HG02981 (cell line): Measurements from ENCODE around the gene L3MBTL4.
"Not testable (repeated sequence)": the region's sequence is repeated elsewhere in the genome, so short reads cannot be mapped to it uniquely, and the experiment has no call there.

Source experiments
- ATAC-seq: cut with Tn5 transposase; IDR thresholded peaks from one replicate; pipeline ENCODE4 v1.9.1; 2021; ENCODE audit warnings: mild to moderate bottlenecking, moderate library complexity; ENCODE audit not compliant: unreplicated experiment

L3MBTL4 gene

DNA sequence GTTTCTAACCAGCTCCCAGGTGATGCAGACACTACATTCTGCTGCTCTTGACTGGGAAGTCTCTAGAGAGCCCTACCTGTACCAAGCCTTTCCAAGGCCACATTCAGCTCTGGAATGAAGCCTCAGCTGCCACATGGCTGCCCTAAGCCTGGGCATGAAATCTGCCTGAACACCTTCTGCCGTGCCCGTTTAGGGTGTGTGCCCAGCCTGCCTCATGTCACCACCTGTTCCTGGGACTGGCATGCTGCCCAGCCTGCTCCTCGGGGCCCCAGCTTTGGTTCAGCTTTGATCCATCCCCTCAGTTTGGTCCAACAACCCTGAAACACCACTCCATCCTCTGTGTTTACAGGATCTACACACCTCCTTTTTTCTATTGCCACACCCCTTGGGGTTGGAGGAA is 210.9 kb downstream of the L3MBTL4 start:
- no peak for ATAC-seq

DNA sequence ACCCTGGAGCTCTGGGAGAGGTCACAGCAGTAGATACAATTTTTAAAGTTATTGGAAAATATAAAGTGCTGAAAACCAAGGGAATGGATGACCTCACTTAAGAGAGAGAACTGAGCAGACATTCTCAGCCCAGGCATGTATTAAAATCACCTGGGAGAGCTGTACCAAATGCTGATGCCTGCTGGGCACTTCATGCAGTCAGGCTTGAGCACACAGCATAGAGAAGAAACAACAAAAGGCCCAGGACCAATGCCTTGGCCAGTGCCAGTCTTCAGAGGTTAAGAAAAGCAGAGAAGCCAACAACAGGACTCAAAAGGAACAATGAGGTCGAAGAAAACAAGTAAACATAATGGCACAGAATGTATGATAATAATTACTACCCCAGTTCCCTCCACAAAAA is 211.8 kb downstream of the L3MBTL4 start:
- ATAC-seq: no peak

DNA sequence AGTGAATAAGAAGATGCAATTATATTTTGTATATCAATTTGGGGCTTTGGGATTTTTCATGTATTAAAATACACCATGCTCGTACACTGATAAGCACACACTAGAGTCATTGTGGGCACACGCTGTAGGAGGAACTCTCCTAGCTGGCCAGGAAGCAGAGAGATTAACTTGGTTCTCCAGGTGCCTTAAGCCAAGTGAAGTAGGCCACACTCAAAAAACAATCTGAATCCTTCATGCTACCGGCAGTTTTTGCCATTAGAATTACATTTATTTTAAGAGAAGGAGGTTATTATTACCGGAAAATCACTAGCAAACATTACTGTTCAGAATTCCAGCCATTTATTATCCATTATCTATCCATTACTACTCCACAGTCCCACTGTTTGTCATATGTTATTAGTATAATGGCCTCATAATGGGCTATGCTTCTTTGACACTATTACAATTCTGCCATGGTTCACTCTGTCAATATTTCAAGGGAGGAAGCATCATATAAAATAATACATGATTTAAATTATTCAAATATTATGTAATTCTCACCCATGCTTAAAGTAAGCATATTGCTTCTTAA is 214.4 kb downstream of the L3MBTL4 start:
- no peak for ATAC-seq

DNA sequence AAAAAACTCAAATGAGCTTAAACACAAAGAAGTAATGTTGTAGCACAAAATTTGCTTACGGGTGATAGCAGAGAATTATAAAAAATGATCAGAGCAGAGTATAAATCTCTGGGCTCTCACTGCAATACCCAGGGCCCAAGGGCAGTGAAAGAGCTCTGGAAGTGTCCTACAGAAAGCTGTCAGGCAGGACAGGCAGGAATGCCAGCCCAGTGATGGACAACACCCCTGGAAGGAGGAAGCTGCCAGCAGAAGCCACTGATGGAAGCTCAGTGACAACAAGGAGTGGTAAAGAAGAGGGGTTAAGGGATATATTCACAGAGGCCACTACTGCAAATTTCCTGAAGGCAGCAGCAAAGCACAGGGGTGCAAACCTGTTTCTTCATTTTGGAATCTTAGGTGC is 214.9 kb downstream of the L3MBTL4 start:
- ATAC-seq: no peak

DNA sequence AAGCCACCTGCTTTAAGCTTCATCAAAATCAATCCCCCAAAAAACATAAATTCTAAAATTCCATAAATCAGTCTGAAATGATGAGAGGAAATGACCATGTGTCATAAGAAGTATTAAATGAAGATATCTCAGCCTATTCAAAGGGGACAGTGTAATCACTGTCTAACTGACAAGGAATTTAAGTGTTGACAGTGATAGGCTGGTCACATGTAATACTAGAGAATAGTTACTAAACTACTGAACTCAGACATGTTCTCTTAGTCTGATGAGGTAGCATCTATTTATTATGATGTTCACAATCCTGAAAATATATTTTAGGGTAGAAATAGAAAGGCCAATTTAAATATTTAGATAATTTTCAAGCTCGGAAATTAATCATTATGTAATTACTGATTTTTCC is 216.1 kb downstream of the L3MBTL4 start:
- no peak for ATAC-seq

DNA sequence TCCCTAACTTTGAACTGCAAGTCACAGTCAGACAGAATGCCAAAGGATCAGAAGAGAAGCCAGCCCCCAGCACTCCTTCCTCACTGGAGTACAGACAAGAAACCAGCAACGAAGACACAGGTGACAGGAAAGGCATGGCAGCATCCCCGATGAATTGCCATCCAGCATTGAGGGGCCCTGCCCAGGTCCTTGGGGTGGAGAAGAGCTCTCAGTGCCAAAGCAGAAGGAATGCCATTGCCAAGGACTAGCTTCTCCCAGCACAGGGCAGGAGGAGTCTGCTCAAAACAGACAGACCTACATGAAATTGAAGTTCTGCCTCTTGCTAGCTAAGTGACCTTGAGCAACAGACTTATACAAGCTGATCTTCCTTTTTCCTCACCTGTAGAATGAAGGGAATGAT is 220.1 kb downstream of the L3MBTL4 start:
- no peak for ATAC-seq

DNA sequence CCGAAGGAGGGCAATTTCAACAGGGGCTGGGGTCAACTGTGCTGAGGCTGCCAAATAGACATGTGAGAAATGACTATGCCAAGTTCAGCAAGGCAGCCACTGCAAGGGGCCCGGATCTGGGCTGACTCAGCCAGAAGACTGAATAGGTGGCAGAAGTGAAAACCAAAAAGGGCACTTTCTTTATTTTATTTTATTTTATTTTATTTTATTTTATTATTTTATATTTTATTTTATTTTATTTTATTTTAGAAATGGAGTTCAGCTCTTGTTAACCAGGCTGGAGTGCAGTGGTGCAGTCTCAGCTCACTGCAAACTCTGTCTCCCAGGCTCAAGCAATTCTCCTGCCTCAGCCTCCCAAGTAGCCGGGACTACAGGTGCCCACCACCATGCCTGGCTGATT is 228.9 kb downstream of the L3MBTL4 start:
- ATAC-seq: not testable (repeated sequence)

DNA sequence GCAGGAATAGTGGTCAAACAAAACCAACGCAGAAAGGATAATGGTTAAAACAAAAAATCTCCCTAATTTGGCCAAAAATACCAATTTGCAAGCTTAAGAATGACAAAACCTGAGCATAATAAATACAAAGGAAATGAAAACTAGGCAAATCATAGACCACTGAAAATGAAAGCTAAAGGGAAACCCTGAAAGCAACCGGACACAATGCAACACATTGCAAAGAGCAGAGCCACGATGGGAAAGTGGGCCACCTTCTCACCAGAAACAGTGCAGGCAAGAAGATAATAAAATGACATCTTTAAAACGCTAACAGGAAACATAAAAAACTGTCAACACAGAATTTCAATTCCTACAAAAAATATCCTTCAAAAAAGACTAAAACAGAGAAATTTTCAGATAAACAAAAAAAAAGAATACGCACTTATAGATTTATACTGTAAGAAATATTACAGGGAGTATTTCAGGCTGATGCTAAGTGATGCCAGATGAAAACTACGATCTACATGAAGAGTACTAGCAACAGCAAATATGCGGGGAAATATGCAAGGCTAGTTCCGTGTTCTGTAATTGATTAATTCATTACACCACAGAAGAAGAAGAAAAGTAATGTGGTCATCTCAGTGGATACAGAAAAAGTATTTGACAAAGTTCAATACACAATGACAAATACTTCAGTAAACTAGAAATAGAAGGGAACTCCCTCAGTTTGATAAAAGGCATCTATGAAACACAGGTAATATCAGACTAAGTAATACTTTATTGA is 239.5 kb downstream of the L3MBTL4 start:
- ATAC-seq: no peak

DNA sequence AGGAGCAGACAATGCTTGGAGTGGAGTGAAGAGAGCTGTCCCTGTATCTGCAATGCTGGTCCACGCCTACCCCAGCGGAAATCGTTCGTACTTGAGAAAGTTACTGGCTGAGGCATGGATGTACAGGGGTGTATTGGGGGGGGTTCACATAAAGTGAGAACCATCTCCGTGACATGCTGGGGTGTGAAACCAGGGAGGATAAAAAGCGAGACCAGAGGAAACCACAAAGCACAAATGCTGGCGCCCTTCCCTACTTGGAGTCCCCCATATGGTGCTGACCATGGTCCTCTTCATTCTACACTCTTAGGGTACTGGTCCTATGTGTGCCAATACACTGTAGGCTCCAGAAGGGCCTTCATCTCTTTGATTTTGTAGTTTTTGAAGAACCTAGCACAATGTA is 244.1 kb downstream of the L3MBTL4 start:
- ATAC-seq: no peak

DNA sequence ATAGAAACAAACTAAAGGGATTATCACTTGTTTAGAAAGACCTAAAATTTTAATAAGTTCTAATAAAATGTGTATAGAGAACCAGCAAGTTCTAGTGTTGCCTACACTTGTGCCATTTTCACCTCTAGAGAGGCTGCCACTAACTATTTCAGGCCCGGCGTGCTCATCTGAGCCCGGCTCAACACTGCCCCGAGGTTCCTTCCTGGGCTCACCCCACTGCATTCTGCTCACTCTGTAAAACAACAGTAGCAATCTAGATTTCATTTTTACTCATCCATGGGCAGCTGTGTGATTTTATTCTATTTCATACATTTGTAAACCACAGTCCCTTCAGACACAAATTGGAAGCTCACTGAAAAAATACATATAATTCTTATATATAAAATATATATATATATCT is 253.2 kb downstream of the L3MBTL4 start:
- no peak for ATAC-seq

DNA sequence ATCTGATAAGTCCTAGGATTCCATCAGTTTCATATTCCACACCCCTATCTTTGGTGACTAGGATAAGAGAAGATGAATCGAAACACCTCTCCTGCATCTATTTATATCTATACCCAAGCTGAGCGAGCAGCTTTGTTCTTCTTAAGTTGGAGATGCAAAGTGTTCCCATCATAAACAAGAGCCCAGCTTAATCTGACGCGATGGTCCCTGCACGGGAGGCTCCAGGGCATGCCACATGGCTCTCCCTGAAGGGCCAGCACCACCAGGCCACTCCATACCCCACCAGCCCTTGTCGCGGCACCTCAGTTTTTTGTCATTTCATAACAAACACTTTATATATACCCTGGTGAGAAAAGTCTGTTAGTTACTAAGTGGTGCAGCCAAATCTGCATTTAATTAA is 255.3 kb downstream of the L3MBTL4 start:
- no peak for ATAC-seq

DNA sequence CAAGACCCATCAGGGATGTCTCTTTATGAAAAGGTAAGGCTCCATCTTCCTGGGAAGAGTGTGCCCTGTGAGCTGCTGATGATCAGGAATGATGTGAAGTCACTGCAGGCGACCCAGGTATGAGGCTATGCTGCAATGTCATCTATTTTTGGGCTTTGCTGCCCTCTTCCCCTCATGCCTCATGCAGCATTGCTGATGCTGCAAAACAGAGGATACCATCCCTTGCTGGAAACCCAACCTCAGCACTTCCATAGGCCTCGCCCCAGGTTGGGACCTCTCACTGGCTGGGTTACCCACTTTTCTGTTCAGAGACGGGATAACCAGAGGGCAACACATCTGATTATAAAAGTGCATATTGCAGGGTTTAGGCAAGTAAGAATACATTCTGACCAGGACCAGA is 255.8 kb downstream of the L3MBTL4 start:
- ATAC-seq: no peak

DNA sequence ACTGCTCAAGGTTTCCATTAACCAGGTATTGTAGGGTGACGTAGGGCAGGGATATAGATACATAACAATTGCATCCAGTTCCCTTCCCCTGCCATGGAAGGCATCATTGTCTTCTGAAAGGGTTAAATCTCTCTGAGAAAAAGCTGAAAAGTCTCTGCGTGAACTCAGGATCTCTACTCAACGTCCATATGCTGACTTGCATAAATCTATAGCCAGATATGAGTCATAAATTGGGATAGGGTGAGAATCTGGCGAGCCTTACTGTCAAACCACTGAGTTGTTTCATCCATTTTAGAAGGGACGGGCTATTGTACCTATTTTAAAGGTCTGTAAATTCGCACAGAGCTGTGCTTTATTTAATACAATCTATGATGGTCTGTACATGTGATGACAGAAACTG is 258.3 kb downstream of the L3MBTL4 start:
- ATAC-seq: no peak

DNA sequence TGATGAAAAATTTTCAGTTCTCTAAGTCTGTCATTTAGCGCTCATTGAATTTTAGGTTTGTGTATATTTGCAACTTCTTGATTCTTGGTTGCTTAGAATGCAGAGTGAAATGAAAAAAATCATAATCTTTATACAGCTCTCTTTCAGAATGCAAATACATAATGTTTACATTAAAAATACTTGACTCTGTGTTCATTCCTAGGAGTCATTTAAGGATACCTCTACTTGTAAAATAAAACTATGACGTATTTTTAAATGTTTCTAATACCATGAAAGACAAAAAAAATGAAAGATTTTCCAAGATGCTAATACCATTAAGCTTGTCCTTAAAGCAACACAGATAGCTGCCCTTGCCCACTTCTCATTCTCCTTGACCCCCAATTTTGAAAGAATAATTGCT is 259.0 kb downstream of the L3MBTL4 start:
- ATAC-seq: no peak

DNA sequence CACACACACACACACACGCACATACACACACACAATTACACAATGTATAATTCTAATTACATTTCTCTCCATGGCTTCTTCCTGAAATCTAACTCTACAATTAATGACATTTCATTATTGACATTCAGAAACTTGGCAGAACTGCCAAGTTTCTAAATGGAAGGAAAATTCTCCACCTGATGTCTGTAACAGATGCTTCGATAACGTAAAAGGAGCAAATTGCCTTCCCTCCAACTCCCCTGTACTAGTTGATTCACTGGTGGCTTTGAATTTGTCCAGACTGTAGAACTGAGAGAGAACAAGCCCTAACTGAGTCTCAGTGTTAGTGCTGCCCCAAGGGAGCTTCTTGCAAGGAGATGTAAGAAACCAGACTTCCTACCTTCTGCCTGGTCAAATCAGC is 264.3 kb downstream of the L3MBTL4 start:
- ATAC-seq: no peak

DNA sequence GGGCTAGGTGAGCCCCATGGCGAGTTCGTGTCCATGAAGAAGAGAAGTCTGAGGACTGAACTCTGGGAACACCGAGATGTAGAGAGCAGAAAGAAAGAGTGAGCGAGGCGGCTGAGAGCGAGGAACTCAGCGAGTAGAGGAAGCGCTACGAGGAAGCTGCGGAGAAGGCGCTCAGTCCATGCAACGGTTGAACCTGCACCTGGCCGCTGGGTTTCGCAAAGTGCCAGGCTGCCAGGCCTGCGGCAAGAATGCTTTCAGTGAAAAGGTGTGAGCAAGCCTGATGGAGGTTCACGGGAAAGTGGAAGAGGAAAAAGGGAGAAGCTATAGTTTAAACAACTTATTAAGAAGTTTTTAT is 268.4 kb downstream of the L3MBTL4 start:
- ATAC-seq: no peak

DNA sequence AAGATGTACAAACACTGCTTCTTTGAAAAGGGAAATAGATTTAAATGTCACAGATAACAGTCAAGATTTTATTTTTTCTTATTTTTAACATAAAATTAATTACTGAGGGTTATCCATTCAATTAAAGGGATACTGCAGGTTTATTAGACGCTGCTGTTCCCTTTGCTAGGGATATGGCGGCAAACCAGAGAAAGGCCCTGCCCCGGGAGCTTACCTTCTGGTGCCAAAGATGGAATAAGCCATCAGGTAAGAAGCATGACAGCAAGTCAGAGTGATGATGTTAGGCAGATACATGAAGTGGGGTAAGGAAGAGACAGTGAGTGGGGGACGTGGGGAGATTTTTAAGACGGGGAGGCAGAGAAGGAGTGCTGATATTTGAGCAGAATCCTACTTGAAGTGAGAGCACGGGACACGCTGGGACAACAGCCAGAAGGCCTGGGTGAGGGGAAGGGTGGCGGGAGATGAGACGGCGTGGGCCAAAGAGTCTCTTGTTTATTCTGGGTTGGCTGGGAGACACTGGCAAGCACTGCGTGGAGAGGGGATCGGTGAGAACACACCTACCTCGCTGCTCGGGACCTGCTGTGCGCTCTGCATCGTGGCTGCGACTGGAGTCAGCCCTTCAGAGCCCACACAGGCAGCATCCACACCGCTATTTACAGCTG is 268.9 kb downstream of the L3MBTL4 start:
- ATAC-seq: no peak

DNA sequence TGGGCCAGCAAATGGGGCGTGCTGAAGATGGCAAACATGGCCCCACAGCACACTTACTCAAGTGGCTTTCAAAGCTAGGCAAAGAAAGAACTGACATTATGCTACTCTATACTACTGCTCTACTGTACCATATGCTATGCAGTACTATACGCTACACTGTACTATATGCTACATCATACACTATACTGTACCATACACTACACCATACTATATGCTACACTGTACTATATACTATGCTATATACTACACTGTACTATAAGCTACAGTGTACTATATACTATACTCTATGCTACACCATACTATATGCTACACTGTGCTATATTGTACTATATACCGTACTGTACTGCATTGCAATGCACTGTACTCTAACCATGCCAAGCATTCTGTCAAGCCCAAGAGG is 275.7 kb downstream of the L3MBTL4 start:
- no peak for ATAC-seq

DNA sequence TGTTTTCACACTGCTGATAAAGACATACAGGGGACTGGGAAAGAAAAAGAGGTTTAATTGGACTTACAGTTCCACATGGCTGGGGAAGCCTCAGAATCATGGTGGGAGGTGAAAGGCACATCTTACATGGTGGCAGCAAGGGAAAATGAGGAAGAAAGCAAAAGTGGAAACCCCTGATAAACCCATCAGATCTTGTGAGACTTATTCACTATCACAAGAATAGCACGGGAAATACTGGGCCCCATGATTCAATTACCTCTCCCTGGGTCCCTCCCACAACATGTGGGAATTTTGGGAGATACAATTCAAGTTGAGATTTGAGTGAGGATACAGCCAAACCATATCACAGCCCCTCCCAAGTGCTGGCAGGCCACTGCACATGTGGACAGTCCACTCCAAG is 278.8 kb downstream of the L3MBTL4 start:
- not testable (repeated sequence) for ATAC-seq

DNA sequence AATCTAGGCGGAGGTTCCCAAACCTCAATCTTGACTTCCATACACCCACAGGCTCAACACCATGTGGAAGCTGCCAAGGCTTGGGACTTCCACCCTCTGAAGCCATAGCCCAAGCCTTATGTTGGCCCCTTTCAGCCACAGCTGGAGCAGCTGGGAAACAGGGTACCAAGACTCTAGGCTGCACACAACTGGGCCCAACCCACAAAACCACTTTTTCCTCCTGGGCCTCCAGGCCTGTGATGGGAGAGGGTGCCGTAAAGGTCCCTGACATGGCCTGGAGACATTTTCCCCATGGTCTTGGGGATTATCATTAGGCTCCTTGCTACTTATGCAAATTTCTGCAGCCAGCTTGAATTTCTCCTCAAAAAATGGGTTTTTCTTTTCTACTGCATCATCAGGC is 279.7 kb downstream of the L3MBTL4 start:
- ATAC-seq: not testable (repeated sequence)

DNA sequence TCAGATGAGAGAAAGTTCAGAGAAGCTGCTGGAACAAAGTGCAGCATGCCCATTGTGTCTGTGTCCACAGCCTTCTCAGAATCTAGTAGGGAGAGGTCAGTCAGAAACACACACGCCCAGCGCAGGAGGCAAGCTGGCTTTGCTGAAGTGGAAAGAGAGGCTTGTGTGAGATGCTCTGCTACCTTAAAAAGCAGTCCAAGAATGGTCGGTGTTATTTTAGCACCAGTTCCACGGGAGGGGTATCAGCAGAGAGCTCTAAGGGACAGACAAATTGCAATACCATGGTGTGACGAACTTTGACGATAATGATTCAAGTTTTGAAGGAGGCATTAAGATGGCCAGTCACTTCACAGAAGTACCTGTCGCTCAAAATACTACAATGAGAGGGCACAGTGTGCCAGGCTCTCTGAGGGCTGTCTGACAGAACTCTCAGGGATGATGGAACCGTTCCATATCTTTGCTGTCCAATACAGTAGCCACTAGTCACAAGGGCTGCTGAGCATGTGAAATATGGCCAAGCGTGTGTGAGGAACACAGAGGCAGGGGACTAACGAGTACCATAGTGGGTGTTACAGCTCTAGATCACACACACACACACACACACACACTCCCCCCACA is 281.9 kb downstream of the L3MBTL4 start:
- ATAC-seq: no peak

DNA sequence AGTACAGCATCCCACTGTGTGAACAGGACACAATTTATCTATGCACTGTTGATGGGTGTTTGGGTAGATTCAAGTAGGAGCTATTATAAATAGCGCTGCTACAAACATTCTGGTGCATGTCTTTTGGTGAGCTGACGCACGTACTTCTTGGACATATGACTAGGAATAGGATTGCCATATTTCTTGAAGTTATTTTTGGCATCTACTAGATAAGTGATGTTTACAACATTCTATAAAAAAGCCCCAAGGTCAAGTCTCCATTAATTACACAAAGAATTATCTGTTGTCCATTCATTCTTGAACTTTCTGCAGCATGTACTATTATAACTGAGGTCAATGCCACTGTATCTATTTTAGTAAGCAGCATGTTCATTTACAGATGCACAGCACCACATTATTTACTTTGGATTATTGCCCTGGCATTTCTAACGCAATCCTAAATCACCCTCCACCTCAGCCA is 293.9 kb downstream of the L3MBTL4 start:
- no peak for ATAC-seq
